AG04450 (cell line): Measurements from ENCODE around the gene ABHD17B. TPM values are rescaled to one million over a fixed set of nuclear protein-coding genes. Genes with fewer than 3 reads are reported as not detected.

Source experiments
- CTCF ChIA-PET: fragments of 300-600, 350-600 bp; formaldehyde crosslinking; extraction: SDS; loops from one replicate; lab custom pipeline; 2022; ENCODE audit warnings: antibody characterized with exemption, inconsistent platforms; lab: Charles Lee
- POLR2A ChIA-PET: fragments of 350-600 bp; formaldehyde crosslinking; extraction: SDS; loops from one replicate; lab custom pipeline; 2021; ENCODE audit warnings: antibody characterized with exemption, inconsistent platforms; lab: Yijun Ruan, JAX
- DNase-seq: peaks from one replicate; pipeline ENCODE4 v3.0.0-alpha.2; 2011; ENCODE audit warnings: low read depth, low spot score
- H3K27ac ChIP-seq: one replicate; pipeline ENCODE4 v1.5.1; 2012; ENCODE audit warnings: low read depth, low read length, control low read depth
- H3K27me3 ChIP-seq: one replicate; pipeline ENCODE4 v1.6.0; 2012; ENCODE audit warnings: low read length; ENCODE audit not compliant: control insufficient read depth, insufficient read depth
- H3K4me3 ChIP-seq: 2 replicates; pipeline ENCODE4 v1.5.1; 2011; ENCODE audit warnings: mild to moderate bottlenecking, low read depth, low read length, control low read depth
- H3K9me3 ChIP-seq: 2 replicates; pipeline ENCODE4 v1.5.1; 2012; ENCODE audit warnings: low read length; ENCODE audit not compliant: control insufficient read depth, insufficient read depth
- CTCF ChIP-seq: IDR thresholded peaks from 2 replicates; pipeline ENCODE4 v1.5.1; 2011; ENCODE audit warnings: low read depth, low read length, control low read depth, inconsistent platforms
- polyA plus RNA-seq: library from polyadenylated mRNA; depleted of rRNA; stranded (reverse); fragments of >200 nt; gene quantifications from 2 replicates; pipeline ENCODE4 v1.2.3, GENCODE V29; 2011

The ABHD17B gene
- polyA plus RNA-seq, 1 experiment = 15.3 TPM

GRCh38 chr9:71847892-71848291 lies 63.1 kb downstream of the ABHD17B start:
- CTCF ChIA-PET = no interaction called here
- no peak for DNase-seq
- no peak overlapping the region for H3K27ac ChIP-seq

GRCh38 chr9:71844808-71845207 lies 66.2 kb downstream of the ABHD17B start:
- H3K27ac ChIP-seq = no peak overlapping the region
- no peaks in the 10 kb centered on the region for H3K9me3 ChIP-seq
- DNase-seq = no peak
- H3K27me3 ChIP-seq = no peaks in the 10 kb centered on the region
- TF ChIP-seq CTCF = no peak
- ChIA-PET CTCF (interaction anchor here (0.7 to 1.2 kb wide), 2 partner anchors 26 to 180 kb away, joined by 3 read pairs; no protein-coding TSS in a partner anchor), POLR2A (no interaction called here)
- no peak overlapping the region for H3K4me3 ChIP-seq

More at GRCh38 chr9:71847892-71848291, 63.1 kb downstream of the ABHD17B start:
- no peak overlapping the region for H3K4me3 ChIP-seq
- no peaks in the 10 kb centered on the region for H3K9me3 ChIP-seq
- POLR2A ChIA-PET = no interaction called here
- no peak for TF ChIP-seq CTCF
- H3K27me3 ChIP-seq = no peaks in the 10 kb centered on the region

- Histone ChIP-seq H3K9me3 (no peaks in the 10 kb centered on the region), H3K27ac (no peak overlapping the region), H3K27me3 (no peaks in the 10 kb centered on the region), H3K4me3 (no peak overlapping the region)
- CTCF ChIA-PET = no interaction called here
- POLR2A ChIA-PET = no interaction called here
- TF ChIP-seq CTCF = no peak
- DNase-seq = no peak
Observed at GRCh38 chr9:71839668-71840067, 71.3 kb downstream of the ABHD17B start.

- Histone ChIP-seq H3K4me3 (no peak overlapping the region), H3K27ac (no peak overlapping the region), H3K9me3 (no peaks in the 10 kb centered on the region), H3K27me3 (peaks cover 2% of the 10 kb centered on the region)
- CTCF ChIA-PET = interaction anchor here (0.6 kb wide), 1 partner anchor 29 kb away, joined by 3 read pairs; no protein-coding TSS in a partner anchor
- TF ChIP-seq CTCF = no peak
- no peak for DNase-seq
- POLR2A ChIA-PET = no interaction called here
Observed at GRCh38 chr9:71835596-71835995, 75.4 kb downstream of the ABHD17B start.

- no peak for DNase-seq
- TF ChIP-seq CTCF = no peak
- POLR2A ChIA-PET = no interaction called here
- Histone ChIP-seq H3K27ac (no peak overlapping the region), H3K27me3 (peaks cover 7% of the 10 kb centered on the region), H3K9me3 (no peaks in the 10 kb centered on the region), H3K4me3 (no peak overlapping the region)
- CTCF ChIA-PET = interaction anchor here (1.0 kb wide), 1 partner anchor 12 kb away, joined by 8 read pairs; no protein-coding TSS in a partner anchor
Observed at GRCh38 chr9:71830929-71831328, 80.1 kb downstream of the ABHD17B start.
